ENCODE data around the gene STRN.
"Not testable (repeated sequence)": the region's sequence is repeated elsewhere in the genome, so short reads cannot be mapped to it uniquely, and the experiment has no call there.

STRN gene

DNA sequence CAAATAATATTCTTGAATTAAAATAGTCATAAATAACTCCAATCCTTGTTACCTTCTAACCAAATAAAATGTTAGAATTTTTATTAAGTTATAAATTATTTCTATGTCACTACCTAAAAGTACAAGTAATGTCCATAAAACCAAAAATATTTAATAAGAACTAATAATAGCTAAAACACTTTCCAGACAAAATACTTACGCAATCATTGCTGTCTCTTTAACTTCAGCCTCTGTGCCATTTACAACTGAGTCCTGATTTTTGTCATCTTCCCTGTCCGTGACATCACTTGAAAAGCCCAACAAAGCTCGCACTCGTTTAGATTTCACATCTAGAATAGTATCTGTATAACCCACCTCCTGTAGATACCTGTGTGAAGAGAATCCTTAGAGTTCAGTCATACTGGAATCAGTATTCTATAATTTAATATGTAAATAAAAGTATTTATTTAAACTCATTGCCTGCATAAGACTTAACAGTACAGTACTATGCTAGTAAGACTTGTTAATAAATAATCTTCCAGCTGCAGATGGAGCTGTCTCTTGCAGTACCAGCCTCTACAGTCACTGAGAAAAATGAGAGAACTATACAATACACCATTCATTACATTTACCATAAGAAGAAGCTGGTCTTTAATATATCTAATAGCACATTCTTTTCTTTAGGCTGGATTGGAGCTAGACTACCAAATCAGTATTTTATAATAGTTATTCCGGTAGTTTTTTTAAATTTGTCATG lies 63.8 kb downstream of the STRN start:
- no peak for FAIRE-seq

DNA sequence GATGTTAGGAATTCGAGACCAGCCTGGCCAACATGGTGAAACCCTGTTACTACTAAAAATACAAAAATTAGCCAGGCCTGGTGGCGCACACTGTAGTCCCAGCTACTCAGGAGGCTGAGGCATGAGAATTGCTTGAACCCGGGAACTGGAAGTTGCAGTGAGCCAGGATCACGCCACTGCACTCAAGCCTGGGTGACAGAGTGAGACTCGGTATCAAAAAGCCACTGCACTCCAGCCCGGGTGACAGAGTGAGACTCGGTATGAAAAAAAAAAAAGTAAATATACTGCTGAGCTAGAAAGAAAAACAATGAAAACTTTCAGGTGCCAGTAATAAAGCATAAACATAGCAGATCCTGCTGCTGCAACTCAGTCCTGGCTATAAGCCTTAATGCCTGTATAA lies 73.5 kb downstream of the STRN start:
- FAIRE-seq, result no peak

DNA sequence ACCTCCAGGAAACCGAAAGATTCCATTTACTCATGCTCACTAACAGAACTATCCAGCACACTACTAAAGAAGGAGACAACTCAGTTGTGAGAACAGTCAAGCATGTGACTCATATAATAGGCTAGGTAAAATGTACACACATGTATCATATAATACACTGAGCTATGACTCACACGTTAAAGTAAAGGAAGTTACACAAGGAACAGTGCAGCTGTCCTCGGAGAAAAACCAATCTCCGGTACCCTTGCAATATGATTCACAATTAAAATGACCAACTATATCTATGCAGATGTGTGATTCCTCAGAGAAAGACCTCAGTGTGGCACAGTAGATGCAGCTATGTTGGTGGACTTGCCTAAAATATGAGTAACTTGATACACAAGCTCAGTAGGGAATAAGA lies 76.5 kb downstream of the STRN start:
- FAIRE-seq, result no peak

DNA sequence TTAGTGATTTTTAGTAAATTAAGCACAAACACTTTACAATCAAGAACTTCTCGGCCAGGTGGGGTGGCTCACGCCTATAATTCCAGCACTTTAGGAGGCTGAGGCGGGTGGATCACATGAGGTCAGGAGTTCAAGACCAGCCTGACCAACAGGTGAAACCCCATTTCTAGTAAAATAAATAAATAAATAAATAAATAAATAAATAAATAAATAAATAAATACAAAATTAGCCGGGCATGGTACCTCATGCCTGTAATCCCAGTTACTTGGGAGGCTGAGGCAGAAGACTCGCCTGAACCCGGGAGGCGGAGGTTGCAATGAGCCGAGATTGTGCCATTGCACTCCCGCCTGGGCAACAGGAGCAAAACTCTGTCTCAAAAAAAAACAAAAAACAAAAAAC lies 79.2 kb downstream of the STRN start:
- FAIRE-seq, result not testable (repeated sequence)

DNA sequence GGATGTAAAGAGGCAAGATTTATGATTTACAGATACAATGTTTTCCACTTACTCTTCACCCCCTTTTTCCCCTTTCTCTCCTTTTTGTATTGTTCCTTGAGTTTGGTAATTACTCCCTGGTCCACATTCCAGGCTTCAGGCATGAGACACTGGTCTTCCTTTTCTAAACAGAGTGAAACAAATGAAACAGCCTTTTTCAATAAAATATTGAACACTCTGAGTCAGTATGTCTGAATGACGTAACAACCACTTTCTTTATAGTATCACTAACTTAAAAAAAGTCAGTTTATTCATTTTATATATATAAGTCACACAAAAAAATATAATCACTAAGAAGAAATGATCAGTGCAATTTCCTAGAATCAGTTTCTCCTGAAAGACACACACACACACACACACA lies 79.7 kb downstream of the STRN start:
- no peak for FAIRE-seq

DNA sequence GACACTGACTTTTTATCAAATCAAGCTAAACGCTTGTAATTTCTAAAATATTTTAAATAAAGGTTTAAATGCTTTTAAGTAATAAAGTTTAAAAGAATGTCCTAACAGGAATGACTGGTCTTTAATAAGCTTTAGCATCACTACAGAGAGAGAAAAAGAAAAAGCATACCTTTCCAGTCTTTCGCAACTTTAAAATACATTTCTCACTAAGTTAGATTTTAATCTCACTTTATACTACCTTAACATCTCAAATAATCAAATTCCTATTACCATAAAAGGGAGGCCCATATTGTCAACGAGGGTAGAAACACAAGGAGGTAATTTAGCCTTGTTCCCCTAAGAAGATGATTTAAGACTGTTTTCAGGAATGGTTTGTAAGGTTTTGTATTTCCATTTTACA lies 80.7 kb downstream of the STRN start:
- peak; percentile 33 for FAIRE-seq

DNA sequence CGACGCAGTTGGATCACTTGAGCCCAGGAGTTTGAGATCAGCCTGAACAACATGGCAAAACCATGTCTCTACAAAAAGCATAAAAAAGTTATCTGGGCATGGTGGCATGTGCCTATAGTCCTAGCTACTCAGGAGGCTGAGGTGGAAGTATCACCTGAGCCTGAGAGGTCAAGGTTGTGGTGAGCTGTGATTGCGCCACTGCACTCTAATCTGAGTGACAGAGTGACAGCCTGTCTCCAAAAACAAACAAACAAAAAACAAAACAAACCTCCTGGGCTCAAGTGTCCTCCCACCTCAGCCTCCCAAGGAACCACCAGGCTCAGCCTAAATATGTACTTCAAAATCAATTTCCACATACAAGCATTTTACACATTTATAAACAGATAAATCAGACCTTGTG lies 83.8 kb downstream of the STRN start:
- no peak for FAIRE-seq

DNA sequence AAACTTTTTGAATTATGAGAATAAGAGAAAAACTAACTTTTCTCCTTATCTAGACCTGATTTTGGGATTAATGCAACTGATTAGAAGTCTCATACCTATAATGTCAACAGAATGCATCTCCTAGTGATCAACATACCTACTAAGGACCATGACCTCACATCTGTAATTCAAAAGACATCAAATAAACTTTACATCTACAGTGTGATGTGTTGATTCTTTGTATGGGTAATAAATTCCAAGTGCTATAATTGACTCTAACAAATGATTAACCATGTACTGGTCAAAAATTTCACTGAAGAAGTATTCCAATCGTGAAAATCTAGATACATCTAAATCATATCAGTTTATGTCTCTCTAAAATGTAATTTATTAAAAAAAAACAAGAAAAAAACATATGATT lies 84.5 kb downstream of the STRN start:
- peak; percentile 41 for FAIRE-seq

DNA sequence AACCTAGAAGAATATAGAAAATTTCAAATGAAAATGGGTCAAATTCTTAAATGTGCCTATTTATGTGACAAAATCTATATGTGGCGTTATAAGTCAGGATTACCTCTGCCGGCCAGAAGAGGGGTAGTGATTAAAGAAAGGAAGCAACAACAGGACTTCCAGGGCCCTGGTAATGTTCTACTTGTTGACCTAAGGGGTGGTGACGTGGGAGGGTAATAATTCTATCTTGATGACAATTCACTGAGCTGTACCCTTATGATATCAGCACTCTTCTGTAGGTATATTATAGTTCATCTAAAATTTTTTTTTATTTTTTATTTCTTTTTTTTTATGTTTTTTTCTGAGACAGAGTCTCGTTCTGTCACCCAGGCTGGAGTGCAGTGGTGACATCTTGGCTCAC lies 87.9 kb downstream of the STRN start:
- FAIRE-seq, result no peak

DNA sequence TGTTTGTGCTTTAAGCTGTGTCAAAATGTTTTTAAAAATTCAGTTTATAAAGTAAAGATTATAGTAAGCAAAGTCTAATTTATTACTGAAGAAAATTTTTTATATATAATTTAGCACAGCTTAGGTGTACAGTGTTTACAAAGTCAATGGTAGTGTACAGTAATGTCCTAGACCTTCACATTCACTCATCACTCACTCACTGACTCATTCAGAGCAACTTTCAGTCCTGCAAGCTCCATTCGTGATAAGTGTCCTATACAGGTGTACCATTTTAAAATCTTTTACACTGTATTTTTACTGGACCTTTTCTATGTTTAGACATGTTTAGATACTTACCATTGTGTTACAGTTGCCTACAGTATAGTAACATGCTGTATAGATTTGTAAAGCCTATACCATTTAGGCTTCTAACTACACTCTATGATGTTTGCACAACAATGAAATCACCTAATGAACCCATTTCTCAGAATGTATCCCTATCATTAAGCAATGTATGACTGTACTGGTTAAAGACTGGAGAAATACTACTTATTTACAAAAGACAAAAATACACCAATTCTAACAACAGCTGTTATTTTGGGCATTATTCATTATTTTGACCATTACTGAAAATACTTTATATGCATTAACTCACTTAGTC lies 95.1 kb downstream of the STRN start:
- FAIRE-seq, result no peak

DNA sequence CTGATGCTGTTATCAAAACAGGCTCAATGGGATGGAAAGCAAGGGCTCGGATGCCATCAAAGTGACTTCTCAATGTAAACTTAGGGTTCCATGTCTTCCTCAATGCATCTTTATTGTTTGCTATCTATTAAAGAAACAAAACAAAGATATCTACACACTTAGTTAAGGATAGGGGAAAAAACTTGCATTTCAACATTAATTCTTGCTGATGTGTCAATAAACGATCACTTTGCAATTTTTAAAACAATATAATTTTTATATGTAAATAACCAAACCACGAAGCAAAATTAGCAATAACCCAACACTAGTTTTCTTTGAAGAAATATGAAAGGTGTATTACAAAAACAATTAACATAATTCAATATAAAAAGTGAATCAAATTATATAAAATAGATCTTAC lies 96.7 kb downstream of the STRN start:
- FAIRE-seq, result no peak

DNA sequence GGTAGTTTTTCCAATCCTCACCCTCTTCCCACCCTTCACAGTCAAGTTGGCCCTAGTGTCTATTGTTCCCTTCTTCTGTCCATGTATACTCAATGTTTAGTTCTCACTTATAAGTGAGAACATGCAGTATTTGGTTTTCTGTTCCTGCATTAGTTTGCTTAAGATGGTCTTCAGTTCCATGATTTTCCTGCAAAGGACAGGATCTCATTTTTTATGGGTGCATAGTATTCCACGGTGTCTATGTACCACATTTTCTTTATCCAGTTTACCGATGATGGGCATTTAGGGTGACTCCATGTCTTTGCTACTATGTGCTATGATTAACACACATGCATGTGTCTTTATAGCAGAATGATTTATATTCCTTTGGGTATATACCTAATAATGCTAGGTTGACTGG lies 104.4 kb downstream of the STRN start:
- FAIRE-seq, result no peak

DNA sequence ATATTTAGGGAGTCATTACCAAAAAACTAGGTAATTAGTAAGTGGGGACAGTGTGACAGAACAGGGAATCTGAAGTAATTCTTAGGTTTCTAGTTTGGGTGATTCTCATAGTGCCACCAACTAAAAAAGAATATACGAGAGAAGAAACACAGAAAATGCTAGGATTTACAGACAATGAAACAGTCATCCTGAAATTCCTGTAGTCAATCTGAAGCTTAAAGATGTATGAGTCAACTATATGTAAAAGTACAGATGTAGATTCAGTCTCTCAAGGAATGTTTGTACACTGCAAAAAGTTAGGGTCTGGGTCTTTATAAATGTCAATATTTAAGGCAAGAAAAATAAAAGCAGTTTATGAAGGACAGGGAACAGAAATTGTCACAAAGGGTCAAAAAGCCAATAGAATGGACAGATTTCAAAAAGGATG lies 107.0 kb downstream of the STRN start:
- FAIRE-seq, result no peak

DNA sequence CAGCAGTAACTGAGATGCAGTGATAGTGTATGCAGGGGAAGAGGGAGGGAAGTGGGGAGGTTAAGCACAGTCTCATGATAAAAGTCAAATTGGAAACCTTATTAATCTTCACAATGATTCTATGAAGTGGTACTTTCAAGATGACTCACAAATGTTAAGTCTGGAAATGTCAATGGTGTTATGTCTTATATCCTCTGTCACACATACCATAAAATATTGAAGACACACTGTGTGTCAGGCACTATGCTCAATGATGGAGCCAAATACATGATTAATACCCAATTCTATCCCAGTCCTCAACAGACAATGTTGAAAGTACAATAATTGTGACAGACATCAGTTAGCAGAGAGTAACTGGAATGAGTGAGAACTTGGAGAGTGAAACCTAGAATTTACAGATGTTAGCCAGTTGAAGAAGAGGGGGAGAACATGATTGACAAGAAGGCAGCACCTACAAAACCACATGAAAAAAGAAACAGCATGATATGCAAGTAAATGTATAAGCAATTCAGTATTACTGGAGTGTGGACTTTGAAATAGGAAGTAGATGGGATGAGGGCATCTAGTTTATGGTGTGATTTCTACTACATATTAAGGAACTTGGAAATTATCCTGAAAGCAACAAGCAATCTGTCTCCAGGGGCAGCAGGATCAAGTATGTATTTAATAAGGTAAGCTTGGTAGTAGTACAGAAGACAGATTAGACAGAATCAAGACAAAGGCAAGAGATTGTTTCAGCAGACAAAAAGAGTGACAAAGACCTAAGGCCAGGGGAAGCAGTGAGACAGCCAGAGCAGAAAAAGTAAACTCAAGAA lies 107.6 kb downstream of the STRN start:
- FAIRE-seq, result no peak

DNA sequence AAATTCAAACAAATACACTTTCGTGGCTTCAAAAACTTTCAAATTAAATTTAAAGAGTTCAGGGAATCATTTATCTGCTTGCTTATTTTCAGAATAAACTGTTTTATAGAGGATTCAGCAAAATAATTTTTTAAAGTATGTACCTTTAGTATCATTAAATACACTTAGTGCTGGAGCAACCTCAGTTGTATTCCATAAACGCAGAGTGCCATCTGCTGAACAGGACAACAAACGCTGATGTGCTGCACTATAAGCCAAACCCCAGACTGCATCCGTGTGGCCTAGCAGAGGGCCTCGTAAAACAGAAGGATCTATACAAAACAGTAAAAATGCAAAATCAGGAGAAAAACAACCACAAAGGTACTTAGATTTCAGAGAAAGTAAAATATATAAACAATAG lies 108.6 kb downstream of the STRN start:
- peak; percentile 5 for FAIRE-seq

DNA sequence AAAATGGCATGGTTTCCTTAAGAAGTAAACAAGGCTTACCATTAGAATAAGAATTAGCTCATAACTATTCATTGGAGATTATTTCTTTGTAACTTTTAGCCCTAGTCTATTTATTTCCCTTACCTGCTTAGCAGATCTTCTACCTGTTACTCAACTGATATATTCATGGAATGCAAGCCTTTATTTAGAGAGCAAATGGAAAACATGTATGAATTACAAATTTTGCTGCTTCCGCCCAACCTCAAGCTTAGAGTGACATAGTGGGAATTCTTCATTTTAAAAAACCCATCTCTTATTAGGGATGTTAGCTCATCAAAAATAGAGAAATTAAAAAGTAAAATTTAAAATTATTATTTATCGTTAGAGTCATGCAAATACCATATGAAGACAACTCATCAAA lies 110.9 kb downstream of the STRN start:
- no peak for FAIRE-seq

DNA sequence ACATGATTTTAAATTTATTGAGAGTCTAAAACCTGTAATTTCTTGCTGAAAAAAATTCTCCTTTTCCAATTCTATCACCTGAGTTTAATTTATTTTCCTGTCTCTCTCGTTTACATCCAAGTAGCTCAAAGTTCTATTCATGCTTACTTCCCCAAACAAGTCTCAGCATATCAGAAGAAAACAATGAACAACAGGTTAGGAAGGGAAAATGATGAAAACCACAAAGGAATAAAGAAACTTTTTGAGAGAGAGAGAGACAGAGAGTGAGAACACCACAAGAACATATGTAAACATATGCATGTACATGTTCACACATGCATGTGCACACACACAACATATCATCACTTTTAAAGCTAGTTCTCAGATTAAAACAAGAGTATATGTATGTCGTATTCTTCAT lies 112.1 kb downstream of the STRN start:
- FAIRE-seq, result no peak

DNA sequence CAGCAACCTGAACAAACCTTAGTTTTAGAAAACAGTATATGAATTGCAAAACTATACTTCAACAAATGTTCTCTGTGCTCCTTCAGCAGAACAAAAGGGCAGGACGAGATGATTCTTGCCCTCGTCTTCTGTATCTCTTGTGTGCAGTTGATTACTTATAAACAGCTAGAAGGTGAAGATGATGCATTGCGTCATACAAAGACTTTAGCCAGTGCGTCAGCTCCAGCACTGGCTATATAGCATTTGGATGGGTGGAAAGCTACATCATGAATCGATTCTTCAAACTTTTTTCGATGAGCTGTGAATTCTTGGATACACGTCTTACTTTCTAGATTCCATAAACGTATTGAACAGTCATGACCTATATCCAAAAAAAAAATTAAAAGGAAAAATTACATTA lies 117.1 kb downstream of the STRN start:
- FAIRE-seq, result no peak

DNA sequence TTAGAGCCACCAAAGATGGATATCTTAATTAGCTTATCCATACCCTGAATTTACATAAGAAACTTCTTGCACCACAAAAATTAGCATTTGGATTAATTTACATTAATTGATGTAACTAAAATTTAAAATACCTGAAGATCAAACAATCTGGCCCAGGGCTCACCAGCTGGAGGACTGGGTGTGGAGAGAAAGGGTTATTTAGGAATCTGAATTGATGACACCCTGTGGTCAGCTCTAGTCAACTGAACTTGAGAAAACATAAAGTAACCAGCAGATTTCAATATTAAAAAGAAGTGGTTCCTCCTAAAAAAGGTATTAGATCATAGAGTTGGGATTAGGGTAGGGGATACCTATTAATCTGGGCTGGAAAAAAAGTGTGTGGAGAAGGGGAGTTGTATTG lies 122.5 kb downstream of the STRN start:
- no peak for FAIRE-seq

DNA sequence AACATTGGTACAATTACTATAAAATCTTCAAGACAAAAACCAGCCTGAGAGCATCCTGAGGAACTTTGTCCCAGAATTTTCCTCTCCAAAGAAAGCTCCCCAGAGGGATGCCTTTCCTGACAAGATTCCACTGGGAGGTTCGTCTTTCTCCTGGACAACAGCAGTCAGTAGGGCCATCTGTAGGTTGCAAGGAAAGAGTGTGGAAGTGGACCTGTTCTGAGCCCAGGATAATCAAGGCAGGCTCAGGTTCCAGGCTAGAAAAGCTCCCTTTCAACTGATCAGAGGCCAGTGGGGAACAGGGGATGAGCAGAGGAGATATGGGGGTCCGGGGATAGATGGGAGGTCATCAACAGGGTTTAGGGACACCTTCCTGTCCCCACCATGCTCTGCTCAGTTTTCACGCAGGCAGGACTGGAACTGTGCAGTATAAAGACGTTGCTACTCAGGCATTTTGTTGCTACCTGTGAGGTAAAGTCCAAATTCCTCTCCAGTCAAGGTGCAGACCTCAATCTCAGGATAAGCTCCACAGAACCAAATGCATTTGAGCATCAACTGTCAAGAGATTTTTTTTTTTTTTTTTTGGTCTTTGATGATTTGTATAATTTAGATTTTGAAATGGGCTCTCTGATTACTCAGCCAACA lies 126.2 kb downstream of the STRN start:
- FAIRE-seq, result no peak

DNA sequence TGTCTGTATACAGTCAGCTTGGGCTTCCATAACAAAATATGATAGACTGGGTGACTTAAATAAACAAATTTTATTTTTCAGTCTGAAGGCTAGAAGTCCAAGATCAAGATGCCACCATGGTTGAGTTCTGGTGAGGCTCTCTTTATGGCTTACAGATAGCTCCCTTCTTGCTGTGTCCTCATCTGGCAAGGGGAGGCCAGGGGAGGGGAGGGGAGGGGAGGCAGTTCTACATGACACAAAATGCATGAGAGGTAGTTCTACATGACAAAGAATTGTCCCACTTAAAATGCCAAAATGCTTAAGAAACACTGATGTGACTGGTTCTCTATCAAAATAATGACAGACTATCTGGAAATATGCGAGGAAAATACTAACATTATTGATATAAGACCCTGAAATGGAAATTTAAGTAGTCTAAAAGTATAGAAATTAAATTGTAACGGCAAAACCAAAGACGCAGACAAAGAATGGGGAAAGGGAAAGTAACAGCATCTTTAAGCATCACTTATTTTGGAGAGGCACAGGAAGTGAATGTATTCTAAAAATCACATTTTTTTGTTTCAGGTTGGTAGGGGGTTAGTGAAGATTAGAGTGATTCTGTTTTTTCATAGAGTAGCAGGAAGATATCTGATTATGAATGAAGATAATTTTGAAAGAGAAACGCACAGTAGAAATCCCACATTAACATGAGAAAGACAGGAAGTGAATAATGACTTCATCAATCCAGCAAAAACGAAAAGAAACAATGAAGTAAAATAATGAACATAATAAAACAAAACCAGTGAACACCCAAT lies 131.4 kb downstream of the STRN start:
- FAIRE-seq, result no peak

DNA sequence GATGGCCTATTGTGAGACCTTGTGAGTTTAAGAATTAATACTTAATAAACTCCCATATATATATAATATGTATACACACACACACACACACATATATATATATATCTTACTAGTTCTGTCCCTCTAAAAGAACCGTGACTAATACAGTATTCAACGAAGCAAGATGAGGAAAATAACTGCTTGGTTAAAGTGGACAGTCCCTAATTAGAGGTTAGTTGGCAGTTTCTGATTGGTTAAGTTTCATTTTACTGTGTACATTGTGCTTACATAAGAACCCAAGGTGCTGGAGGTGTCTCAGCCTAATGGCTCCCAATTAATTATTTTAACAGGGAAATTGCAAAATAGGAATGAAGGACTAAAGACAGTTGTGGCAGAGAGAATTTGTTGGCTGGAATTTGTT lies 132.1 kb downstream of the STRN start:
- no peak for FAIRE-seq

DNA sequence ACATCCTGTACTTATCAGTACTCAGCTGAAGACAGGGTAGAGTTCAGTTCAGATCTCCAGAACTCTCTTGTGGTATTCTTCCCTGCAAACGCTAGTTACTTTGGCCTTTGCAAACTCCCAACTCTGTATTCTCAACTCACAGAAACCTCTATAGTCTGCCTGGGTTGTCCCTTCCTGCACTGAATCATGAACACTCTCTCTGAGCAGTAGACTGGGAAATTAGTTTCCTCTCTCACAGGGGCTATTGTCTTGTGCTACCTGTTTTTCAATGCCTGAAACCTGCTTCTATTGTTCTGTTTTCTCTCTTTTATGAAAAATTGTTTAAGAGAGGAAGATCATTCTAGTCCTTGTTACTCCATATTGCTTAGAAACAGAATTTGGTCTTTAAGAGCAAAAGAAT lies 135.2 kb downstream of the STRN start:
- no peak for FAIRE-seq

Data from TTC549 (cell line).